Measurements from ENCODE around the gene UBC. TPM values are rescaled to one million over a fixed set of nuclear protein-coding genes. Genes with fewer than 3 reads are reported as not detected.
"Not testable (repeated sequence)": the region's sequence is repeated elsewhere in the genome, so short reads cannot be mapped to it uniquely, and the experiment has no call there.

Gene UBC
- total RNA-seq, 1 donor from 2014 or later = 1,197 TPM

DNA sequence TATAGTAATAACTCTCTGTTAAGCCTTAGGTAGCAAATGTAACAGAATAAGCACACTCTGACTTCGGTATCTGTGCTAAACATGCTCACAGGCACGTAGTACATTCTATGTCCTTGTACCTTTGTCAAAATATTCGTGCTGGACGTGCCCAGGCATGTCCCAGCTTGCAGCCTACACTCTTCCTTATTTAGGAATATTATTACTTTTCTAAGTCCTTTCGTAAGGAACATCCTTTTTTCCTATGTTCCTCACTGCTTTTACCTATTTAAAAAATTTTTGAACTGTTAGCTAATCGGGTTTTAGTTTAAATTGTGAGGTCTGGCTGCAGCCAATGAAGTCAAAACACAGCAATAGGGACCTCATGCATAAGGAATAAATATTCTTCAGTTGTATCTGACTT is 24.1 kb upstream of the UBC start:
- intact Hi-C loops (cut with micrococcal nuclease) = no loop called here
- DNase-seq (no peak), ATAC-seq (peak; percentile 19)

DNA sequence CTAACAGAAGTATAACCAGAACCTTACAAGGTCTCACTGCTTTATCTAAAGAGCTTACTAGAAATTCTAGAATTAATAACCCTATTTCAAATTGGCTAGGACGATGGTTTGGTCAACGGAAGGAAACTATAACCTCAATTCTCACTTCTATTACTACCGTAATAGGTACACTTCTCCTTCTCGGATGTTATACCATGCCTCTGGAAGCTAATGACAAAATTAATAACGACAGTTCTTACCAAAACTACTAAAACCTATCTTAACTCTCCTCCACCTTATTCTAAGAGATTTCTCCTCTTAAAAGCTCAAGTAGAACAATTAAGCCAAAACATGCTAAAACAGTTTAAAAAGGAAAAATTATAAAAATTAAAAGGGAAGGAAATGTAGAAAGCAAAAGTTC is 23.7 kb upstream of the UBC start:
- intact Hi-C loops (cut with micrococcal nuclease) = no loop called here
- ATAC-seq (no peak), DNase-seq (no peak)

DNA sequence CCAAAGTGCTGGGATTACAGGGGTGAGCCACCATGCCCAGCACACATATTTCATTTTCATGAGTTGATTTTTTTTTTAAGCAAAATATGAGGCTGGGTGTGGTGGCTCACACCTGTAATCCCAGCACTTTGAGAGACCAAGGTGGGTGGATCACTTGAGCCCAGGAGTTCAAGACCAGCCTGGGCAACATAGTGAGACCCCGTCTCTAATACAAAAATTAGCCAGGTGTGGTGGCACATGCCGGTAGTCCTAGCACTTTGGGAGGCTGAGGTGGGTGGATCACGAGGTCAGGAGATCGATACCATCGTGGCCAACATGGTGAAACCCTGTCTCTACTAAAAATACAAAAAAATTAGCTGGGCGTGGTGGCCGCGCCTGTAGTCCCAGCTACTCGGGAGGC is 17.1 kb upstream of the UBC start:
- DNase-seq; ATAC-seq; intact Hi-C loops (cut with micrococcal nuclease): not testable (repeated sequence)

DNA sequence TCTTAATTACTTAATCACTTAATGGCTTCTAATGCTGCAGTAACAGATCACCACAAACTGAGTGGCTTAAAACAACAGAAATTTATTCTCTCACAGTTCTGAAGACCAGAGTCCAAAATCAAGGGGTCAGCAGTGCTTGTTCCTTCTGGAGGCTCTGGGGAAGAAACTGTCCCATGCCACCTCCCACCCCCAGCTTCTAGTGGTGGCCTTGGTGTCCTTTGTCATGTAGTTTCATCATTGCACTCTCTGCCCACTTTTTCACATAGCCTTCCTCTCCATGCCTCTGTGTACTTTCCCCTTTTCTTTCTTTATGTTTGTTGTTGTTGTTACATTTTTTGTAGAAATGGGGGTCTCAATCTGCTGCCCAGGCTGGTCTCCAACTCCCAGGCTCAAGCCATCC is 16.1 kb upstream of the UBC start:
- intact Hi-C loops (cut with micrococcal nuclease) = no loop called here
- no peak for ATAC-seq
- no peak for DNase-seq

DNA sequence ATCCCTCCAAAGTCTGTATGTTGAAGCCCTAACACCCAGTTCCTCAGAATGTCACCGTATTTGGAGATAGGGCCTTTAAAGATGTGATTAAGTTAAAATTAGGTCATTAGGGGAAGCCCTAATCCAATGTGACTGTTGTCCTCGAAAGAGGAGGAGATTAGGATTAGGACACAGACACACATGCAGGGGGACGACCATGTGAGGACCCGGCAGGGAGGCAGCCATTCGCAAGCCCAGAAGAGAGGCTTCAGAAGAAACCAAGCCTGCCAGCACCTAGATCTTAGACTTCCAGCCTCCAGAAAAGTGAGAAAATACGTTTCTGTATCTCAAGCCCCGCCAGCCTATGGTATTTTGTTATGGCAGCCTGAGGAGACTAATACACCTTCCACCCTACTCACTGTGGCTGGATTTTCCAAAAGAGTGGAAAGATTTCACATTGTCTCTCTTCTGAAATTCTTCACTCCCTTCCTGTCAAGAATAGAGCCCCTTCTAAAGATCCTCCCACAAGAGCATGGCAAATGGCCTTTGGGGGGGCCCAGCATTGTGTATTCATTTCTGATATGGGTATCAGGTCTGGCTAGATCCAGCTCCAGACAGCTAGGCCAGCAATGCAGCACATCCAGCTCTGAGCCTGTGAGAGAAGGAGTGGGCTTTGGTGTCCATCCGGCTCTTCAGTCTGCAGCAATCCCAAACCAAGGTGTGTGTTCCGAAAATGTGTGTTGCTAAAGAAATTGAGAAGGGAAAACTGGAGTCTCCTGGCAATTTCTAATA is 15.4 kb upstream of the UBC start:
- no peak for DNase-seq
- ATAC-seq = no peak
- intact Hi-C loops (cut with micrococcal nuclease) = no loop called here

DNA sequence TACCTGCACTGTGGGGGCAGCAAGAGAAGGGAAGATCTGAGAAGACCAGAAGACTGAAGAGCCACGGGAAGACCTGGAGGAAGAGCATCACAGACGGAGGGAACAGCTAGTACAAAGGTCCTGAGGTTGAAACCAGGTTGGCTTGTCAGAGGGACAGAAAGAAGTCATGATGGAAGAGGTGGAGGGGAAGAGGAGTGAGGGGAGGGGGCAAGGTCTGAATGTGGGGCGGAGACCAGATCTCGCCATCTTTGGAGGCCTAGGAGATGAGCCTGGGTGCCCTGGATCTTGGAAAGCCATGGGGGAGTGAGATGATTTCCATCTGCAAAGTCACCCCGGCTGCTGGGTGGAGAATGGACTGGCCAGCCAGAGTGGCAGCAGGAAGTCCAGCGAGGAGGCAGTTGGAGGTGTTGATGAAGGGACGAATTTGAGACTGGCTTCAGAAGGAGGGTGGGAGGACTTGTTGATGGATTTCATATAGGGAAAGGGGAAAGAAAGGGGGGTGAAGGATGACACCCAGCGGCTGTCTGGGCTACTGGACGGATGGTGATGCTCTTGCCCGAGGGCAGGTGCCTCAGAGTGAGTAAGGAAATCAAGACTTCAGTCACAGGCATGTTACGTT is 14.6 kb upstream of the UBC start:
- intact Hi-C loops (cut with micrococcal nuclease) = no loop called here
- ATAC-seq (no peak), DNase-seq (no peak)

DNA sequence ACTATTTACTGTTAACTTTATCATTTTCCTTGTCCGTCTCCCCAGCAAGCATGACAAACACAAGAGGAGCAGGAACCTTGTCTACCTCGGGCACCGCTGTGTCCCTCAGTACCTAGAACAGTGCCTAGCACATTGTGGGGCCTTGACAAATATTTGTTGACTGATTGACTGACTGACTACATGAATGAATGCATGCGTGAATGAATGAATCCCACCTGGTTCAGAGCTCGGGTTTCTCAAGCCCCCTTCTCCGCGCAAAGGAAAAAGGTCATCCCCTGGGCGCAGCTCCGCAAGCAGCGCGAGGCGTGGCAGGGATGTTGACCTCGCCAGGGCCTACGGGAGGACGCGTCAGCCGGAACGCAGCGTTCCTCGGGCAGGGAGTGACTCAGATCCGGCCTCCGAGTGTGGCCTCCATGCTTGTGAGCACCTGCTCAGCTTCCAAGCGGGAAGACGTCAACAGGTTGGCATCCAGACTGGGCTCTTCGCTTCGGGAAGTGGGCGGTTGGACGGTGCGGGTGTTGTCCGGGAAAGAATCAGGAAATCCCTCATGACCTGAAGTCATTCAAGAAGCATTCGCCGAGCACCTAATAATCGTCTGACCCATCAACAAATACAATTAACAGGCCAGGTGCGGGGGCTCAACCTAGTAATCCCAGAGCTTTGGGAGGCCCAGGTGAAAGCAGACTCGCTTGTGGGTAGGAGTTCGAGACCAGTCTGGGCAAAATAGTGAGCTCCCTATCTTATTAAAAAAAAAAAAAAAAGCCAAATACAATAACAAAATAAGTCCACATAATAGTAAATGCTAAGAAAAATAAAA is 13.9 kb upstream of the UBC start:
- intact Hi-C loops (cut with micrococcal nuclease) = no loop called here
- ATAC-seq (peak; percentile 65), DNase-seq (peak; percentile 84)

DNA sequence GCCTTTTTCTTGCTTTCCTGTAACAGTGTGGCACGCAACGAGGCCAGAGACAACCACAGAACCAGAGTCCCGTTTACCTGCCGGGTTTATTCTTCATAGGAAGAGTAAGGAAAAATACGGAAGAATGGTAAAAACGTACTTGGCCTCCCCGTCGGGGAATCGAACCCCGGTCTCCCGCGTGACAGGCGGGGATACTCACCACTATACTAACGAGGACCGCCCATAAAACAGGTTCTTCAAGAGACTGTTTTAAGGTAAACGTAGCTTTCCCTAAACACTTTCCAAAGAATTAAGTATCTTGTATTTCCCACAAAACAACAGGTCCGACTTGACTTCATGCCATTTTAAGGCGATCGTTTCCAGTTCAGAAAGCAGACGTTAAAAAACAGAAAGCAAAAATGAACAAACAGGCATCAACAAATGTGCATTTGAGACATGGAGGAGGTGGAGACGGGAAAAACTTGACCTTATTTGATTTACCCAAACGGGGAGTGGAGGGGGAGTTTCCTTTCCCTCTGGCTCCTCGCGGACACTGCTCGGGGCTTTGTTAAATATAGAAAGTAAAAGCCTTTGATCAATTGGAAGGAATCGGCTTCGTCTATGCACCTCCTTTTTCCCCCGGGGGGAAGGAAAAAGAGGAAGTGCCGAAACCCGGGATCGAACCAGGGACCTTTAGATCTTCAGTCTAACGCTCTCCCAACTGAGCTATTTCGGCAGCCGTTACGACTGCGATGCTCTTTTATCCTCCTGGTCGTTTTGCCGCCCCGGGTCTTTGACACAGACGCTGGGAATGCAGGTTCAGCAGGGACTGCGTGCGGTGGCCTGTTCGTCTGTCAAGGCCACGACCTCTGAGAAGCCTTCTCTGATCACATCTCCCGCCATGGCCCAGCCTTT is 13.0 kb upstream of the UBC start:
- DNase-seq = peak; percentile 91
- peak; percentile 93 for ATAC-seq
- intact Hi-C loops (cut with micrococcal nuclease) = no loop called here

DNA sequence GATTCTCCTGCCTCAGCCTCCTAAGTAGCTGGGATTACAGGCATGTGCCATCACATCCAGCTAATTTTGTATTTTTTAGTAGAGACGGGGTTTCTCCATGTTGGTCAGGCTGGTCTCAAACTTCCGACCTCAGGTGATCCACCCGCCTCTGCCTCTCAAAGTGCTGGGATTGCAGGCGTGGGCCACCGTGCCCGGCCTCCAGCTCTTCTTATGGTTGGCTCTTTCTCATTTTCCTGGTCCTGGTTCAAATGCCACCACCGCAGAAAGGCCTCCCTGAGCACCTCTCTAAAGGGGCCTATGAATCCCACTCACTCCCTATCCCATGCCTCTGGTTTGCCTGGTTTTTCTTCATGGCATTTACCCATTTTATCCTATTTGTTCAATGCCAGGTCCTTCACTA is 11.3 kb upstream of the UBC start:
- intact Hi-C loops (cut with micrococcal nuclease); DNase-seq; ATAC-seq: not testable (repeated sequence)

DNA sequence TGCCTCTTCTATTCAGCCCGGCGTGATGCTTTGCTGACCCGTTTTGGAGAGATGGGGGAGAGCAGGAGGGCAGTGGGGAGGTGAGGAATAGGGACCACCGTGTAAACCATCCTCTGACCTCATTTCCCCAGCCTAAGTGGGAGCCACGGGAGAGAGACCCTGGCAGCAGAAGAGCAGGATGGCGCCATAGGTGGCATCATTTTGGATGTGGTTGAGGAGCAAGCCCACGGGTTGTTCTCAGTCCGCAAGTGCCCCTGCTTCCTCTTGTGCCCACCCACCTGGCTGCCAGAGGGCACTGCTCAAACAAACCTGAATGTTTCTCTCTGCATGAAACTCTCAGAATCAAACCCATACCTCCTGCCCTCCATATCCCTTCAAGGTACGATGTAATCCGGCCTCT is 10.7 kb upstream of the UBC start:
- no peak for DNase-seq
- intact Hi-C loops (cut with micrococcal nuclease) = no loop called here
- no peak for ATAC-seq

DNA sequence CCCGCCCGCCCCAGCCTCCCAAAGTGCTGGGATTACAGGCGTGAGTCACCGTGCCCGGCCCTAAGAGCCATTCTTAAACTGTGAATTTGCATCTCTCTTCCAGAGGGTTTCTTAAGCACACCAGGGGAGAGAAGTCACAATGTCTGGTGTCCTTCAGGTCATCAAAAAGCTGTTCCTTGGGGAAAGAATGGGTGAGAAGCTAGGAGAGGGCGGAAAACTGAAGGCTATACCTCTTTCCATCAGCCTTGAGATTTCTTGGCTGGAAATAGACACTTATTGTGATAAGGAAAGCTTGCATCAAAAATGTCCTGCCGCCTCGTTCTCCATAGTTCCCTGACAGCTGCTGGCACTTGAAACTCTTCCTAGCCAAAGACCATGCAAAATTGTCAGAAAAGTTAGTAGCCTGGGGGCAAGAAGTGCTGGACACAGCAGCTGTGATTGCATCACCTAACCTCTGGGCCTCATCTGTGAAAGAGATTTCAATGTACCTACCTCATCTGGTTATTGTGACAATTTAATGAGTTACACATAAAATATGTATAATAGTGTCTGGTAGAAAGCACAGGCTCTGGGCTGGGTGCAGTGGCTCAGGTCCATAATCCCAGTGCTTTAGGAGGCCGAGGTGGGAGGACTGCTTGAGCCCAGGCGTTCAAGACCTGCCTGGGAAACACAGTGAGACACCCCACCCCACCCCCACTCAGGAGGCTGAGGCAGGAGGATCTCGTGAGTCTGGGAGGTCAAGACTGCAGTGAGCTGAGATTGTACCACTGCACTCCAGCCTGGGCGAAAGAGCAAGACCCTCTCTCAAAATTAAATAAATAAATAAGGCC is 9.7 kb upstream of the UBC start:
- DNase-seq = no peak
- intact Hi-C loops (cut with micrococcal nuclease) = no loop called here
- no peak for ATAC-seq

DNA sequence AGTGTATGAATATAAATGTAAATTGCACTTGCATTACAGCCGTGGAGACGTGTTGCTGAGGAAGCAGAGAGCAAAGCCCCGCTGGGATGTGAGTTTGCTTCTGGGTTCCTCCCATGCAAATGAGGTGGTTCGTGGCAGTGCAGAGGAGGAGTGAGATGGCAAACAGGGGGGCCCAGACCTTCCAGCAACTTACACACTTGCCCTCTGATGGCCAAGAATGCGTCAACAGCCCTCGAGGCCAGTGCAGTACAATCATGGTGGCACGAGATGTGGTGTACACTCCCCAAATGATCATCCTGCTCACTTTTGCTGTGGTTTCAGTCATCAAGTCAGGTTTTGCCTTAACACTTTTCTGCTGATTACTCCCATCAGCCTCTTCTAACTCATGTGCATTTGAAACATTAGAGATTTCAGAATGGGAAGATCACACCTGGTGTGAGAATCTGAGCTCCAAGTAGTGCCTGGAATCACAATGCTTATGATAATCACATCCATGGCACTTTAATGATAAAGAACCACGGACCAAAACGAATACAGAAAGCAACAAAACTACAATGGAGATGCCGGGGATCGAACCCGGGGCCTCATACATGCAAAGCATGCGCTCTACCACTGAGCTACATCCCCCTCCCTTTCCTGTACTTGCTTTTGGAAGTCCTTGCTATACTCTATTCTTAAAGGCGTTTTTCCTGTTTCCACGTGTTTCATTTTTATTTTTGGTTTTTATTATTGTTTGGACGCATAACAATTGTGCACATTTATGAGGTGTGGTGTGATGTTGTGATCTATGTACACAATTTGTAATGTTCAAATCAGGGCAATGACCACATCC is 7.0 kb upstream of the UBC start:
- ATAC-seq = peak; percentile 8

DNA sequence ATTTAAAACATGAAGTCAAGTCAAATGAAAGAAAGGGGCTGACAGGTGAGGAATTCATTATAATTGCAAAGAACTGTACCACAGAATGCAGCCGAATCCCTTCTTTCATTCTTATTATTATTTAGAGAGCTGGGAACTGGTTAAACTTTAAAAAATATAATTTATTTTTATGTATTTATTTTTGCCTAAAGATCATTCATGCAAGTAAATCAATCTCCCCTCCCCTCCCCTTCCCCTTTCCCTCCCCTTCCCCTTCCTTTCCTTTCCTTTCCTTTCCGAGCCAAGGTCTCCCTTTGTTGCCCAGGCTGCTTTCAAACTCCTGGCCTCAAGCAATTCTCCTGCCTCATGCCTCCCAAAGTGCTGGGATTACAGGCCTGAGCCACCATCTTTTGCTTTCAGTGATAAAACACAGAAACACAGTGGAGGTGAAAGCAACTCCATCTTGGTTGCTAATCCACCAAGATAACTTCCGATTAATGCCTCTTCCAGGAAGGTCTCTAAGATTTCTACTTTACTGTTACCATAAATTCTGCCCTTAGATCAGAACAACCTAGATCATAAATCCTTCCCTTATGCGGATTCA is 6.0 kb upstream of the UBC start:
- intact Hi-C loops (cut with micrococcal nuclease) = no loop called here
- DNase-seq = no peak
- no peak for ATAC-seq

More for the DNA sequence above, 7.0 kb upstream of the UBC start:
- peak; percentile 61 for DNase-seq
- intact Hi-C loops (cut with micrococcal nuclease) = no loop called here

DNA sequence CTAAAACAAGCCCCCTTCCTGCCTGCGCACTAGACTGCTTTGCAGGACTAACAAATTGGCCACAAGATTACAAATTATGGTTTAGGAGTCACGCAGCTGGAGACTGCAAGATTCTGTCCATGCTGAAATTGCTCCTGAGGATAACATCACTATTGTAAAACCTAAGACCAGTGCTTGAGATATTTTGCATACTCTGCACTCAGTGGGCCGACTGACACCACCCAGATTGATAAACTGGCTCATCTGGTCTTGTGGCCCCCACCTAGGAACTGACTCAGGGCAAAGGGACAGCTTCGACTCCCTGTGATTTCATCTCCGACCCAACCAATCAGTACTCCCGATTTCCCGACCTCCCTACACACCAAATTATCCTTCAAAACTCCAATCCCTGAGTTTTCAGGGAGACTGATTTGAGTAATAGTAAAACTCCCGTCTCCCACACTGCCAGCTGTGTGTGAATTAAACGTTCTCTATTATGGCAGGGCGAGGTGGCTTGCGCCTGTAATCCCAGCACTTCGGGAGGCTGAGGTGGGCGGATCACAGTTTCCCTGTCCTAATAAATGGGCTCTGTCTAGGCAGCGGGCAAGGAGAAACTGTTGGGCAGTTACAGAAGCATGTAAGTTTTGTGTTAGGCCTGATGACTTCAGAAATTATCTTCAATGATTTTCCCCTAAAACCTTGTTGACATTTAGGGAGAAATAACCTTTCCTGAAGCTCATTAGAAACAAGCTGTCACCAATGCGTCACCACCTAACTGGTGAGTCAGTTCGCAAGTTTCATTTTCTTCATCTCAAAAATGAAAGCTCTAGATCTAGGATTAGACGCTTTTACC is 5.3 kb upstream of the UBC start:
- intact Hi-C loops (cut with micrococcal nuclease) = no loop called here
- DNase-seq (no peak), ATAC-seq (no peak)

DNA sequence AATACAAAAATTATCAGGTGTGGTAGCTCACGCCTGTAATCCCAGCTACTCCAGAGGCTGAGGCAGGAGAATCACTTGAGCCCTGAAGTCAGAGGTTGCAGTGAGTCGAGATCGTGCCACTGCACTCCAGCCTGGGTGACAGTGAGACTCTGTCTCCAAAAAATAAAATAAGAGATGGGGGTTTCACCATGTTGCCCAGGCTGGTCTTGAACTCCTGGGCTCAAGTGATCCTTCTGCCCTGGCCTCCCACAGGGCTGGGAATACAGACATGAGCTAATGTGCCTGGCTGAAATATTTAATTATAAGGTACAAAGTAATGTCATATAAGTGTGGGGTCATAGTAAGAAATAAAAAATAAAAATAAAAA is 4.2 kb upstream of the UBC start:
- ATAC-seq; DNase-seq; intact Hi-C loops (cut with micrococcal nuclease): not testable (repeated sequence)

DNA sequence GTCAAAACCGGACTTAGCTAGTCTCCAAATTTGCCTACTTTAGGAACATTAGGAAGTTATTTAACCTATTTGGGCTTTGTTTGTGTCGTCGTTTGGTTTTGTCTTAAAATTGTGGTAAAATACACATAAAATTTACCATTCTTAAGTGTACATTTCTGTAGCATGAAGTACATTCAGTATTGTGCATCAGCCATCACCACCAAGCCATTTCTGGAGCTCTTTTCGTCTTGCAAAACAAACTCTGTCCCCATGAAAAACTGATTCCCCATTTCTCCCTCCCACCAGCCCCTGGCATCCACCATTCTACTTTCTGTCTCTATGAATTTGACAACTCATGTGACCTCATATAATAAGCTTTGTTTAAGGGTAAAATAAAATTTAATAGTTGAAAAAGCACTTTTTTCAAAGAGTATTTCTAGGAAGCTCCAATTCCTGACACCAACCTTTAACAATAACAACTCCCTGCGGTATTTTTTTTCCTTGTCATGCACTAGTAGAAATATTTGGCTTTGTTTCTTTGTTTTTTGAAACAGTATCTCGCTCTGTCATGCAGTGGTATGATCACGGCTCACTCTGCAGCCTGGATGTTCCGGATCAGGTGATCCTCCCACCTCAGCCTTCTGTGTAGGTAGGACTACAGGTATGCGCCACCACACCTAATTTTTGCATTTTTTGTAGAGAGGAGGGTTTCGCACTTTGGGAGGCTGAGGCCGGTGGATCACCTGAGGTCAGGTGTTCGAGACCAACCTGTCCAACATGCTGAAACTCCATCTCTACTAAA is 3.6 kb upstream of the UBC start:
- intact Hi-C loops (cut with micrococcal nuclease) = no loop called here
- no peak for DNase-seq
- no peak for ATAC-seq
